Activated CD8-positive, alpha-beta memory T cell treated with anti-CD3 and anti-CD28 coated beads for 4 hours (primary cell): ENCODE measurements around the gene UQCRHL.
"Not testable (repeated sequence)": the region's sequence is repeated elsewhere in the genome, so short reads cannot be mapped to it uniquely, and the experiment has no call there.

Source experiments
- DNase-seq, 2 donors: peaks; one replicate each; pipeline ENCODE4 v3.0.0-alpha.2; 2020; ENCODE audit warnings: low read depth in 2 of 2

UQCRHL gene

DNA sequence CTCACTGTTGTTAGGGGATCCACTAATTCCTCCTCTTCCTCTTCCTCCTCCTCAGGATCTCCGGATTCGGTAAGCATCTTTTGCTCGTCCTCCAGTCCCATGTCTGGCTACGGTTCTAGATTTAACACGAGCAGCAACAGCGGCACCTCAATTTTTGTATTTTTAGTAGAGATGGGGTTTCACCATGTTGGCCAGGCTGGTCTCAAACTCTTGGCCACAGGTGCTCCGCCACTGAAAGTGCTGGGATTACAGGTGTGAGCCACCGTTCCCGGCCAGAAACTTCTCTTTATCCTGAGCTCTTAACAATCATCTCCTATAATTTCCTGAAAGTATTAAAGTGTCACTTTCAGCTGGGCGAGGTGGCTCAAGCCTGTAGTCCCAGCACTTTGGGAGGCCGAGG is at the start of gene UQCRHL:
TSS of gene UQCRHL (minus strand) at position 101 of the 400 bp plus-strand sequence. CDS start at position 101, 0 bp downstream.
- DNase-seq = not testable (repeated sequence)

- no peak for DNase-seq
Measured at GRCh38 chr1:15856888-15857287, 49.4 kb upstream of the UQCRHL start.

DNA sequence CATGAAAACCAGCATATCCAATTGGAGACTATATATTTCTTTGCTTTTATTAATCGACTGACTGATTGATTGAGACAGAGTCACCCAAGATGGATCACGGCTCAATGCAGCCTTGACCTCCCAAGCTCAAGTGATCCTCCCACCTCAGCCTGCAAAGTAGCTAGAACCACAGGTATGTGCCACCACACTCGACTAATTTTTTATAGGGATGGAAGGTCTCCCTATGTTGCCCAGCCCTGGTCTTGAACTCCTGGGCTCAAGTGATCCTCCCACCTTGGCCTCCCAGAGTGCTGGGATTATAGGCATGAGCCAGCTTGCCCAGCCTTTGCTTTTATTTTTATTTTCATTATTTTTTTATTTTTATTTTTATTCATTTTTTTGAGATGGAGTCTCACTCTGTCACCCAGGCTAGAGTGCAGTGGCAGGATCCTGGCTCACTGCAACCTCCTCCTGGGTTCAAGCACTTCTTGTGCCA is 45.4 kb upstream of the UQCRHL start:
- no peak for DNase-seq

DNA sequence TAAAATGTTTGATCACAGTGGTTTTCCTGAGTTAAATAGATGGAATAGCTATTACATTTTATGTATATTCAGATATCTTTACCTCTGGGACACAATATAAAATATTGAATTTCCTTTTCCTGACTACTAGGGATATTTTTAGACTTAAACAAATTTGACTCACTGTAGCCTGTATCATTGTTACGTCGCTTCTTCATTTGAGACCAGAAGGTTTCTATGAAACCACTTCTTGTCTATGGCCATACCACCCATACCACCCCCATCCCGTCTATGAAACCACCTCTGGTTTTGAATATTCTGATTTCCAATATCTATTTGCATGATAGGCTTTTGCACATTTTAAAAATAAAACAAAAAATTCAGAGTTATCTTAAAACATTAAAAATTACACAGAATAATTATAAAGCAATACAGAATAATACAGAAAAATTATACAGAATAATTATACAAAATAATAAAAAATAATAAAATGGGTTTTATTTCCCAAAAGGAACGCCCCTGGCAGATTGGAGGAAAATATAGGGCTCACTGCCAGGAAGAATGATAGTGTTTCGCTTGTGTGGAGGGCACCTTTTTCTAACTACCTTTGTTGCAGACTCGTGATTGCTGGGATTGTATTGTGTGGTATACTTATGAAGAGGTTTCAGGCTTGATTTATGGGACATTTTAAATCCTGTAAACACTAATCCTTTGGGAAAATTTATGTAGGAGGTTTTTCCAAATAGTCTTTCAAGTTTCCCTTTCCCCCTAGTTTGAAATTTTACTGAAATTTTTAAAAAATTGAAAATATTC is 44.8 kb upstream of the UQCRHL start:
- no peak for DNase-seq

GRCh38 chr1:15851210-15852035 is 44.0 kb upstream of the UQCRHL start:
- DNase-seq = no peak

- no peak for DNase-seq
Measured at GRCh38 chr1:15850471-15851001, 43.1 kb upstream of the UQCRHL start.

DNA sequence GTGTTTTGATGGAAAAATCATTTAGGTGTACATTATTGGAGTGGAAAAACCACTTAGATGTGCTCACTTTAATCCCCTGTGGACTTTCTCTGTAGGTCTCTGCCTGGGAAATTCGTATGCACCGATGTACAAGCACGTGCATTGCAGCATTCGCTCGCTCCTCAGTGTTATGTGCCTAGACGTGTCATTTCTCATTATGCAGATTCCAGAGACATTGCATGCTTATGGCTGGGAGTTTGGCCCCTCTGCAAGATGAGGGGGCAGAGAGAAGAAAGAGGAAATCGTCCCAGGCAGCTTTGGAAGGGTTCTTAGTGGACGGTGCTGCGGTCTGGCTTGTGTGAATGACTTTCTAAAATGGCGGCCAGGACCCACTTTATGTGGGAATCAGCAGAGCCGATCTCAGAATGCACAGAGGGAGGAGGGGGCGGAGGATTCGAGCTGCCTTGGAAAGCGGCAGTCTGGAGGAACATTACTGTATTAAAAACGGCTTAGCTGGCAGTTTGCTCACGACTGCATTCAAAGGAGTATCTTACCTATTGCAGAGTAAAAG is 42.4 kb upstream of the UQCRHL start:
- no peak for DNase-seq

GRCh38 chr1:15848929-15849774 is 41.7 kb upstream of the UQCRHL start:
- DNase-seq = peak; percentile 36 to 41

GRCh38 chr1:15848143-15848928 is 40.9 kb upstream of the UQCRHL start:
- no peak for DNase-seq

DNA sequence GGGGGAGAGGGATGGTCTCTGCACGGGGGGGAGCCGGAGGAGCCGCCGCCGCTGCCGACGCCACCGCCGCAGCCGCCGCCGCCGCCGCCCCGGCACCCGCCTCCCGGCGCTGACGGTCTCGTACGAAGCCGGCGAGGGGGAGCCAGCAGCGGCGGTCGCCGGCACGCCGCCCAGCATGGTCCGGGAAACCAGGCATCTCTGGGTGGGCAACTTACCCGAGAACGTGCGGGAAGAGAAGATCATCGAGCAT is 40.4 kb upstream of the UQCRHL start:
- DNase-seq = no peak

GRCh38 chr1:15847100-15847892 is 39.8 kb upstream of the UQCRHL start, which contains the start of gene SPEN:
SPEN (plus strand) TSS chr1:15847707; CDS start chr1:15848068, 361 bp downstream.
- peak; percentile 92 to 97 for DNase-seq

- not testable (repeated sequence) for DNase-seq
Measured at GRCh38 chr1:15846056-15846455, 38.6 kb upstream of the UQCRHL start.

DNA sequence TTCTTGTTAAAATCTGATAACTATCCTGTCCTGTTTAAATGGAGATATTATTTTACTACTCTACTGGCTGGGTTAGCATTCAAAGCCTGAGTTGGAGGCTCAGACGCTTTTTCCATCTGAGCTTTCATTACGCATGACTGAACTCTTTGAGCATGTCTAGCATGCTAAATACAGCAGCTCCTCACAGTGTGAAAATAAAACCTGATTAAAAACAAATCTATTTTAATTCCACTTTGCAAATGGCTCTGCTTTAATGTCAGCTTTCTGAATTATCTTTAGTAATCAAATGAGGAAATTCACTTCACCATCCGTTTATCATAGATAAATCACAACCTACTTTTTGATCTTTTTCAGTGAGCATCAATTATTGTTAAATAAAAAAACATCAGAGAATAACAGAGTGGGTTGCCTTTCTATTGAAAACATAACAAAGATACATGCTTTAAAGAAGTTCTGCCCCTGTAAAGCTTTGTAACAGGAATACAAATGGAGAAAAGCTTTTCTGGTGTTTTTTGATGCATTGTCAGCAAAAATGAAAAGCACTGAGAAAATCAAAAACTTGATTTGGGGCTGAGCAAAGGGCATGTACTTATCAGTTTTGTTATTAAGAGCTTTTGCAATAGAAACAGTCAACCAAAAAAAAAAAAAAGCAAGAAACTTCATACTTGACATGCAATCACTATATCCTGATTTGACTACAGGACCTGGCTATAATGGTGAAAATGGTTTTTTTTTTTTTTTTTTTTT is 36.5 kb upstream of the UQCRHL start:
- no peak for DNase-seq

DNA sequence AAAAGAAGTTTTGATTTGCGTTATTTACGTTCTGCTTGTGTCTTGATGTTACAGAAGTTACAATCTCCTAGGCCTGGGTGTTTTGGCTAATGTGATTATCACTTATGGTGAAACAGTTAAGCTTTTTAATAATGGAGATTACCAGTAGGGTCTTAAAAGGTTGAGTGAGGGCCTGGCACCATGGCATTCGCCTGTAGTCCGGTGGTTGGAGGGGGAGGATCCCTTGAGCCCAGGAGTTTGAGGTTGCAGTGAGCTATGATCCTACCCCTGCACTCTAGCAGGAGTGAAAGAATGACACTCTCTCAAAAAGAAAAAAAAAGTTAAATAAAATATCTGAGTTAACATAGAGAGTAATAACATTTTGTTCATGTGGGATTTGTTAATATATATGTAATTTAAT is 31.3 kb upstream of the UQCRHL start:
- no peak for DNase-seq

DNA sequence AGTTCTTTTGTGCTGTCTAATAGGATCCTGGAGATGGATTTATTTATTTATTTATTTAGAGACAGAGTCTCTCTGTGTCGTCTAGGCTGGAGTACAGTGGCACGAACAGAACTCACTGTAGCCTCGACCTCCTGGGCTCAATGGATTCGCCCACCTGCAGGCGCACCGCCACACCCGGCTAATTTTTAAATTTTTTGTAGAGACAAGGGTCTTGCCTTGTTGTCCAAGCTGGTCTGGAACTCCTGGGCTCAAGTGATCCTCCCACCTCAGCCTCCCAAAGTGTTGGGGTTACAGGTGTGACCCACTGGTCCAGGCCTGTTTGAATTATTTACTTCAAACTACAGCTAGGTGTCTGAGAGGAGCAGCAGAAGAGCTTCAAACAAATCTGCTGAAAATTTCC is 30.5 kb upstream of the UQCRHL start:
- no peak for DNase-seq

DNA sequence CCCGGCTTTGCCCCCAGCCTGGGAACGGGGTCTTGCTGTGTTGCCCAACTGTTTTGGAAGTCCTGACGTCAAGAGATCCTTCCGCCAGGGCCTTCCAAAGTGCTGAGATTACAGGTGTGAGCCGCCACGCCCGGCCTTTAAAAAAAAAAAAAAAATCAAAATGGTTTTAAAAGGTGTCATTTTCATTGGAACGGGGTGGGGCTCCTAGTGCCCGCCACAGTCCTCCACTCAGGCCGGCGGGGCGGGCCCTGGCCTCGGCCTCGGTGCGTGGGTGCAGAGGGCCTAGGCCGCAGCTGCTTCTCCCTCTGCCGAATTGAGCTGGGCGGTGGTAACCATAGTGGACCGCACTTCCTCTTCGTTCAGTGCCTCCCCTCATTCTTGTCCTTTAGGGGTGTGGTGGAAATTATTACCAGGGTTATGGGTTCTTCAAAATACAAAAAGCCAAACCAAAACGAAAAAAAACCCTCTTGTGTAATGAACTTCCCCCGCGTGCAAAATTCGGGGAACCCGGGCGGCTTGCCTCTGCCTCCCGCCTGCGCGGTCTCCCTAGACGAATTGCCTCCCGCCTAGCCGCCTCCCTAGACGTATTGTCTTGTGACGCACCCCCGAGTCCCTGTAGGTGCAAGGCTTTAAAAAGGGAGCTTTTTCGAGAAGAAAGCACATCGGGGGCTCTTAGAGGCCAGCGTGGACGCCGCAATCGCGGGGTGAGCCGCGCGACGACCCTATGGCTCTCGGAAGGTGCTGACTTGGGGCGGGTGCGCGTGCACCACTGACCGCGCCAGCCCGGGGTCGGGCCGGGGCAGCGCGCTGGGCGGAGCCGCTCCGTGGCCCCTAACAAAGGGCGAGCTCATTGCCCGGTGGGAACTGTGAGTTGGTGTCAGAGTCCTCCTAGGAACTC is 29.6 kb upstream of the UQCRHL start:
- DNase-seq = peak in 1 of 2 donors; percentile 45

GRCh38 chr1:15836511-15836771 is 29.0 kb upstream of the UQCRHL start:
- DNase-seq = not testable (repeated sequence)
